AG09309 (cell line): Measurements from ENCODE around the gene CAMK1D.

Source experiments
- DNase-seq: peaks from one replicate; pipeline ENCODE4 v3.0.0-alpha.2; 2010; ENCODE audit warnings: low read depth
- H3K4me3 ChIP-seq: 2 replicates; pipeline ENCODE4 v1.5.1; 2011; ENCODE audit warnings: mild to moderate bottlenecking, low read depth, low read length, moderate library complexity; ENCODE audit not compliant: control insufficient read depth
- CTCF ChIP-seq: IDR thresholded peaks from 2 replicates; pipeline ENCODE4 v1.5.1; 2011; ENCODE audit warnings: mild to moderate bottlenecking, low read depth, low read length, inconsistent platforms; ENCODE audit not compliant: insufficient read depth, control insufficient read depth; ENCODE audit errors: missing control alignments

CAMK1D gene

GRCh38 chr10:12484941-12485805 lies 135.8 kb downstream of the CAMK1D start:
- H3K4me3 ChIP-seq, result no peak overlapping the region
- no peak for TF ChIP-seq CTCF

GRCh38 chr10:12487366-12487765 lies 138.0 kb downstream of the CAMK1D start:
- H3K4me3 ChIP-seq, result no peak overlapping the region
- TF ChIP-seq CTCF, result no peak
- DNase-seq, result no peak

More at GRCh38 chr10:12484941-12485805, 135.8 kb downstream of the CAMK1D start:
- DNase-seq, result no peak

- no peak for TF ChIP-seq CTCF
- DNase-seq, result no peak
- H3K4me3 ChIP-seq, result no peak overlapping the region
Measured at GRCh38 chr10:12488626-12489025, 139.3 kb downstream of the CAMK1D start.

GRCh38 chr10:12489357-12489756 lies 140.0 kb downstream of the CAMK1D start:
- DNase-seq, result no peak

GRCh38 chr10:12489806-12490205 lies 140.5 kb downstream of the CAMK1D start:
- DNase-seq, result no peak
- no peak overlapping the region for H3K4me3 ChIP-seq
- TF ChIP-seq CTCF, result no peak

More at GRCh38 chr10:12489357-12489756, 140.0 kb downstream of the CAMK1D start:
- H3K4me3 ChIP-seq, result no peak overlapping the region
- TF ChIP-seq CTCF, result no peak

- TF ChIP-seq CTCF, result no peak
- H3K4me3 ChIP-seq, result no peak overlapping the region
- DNase-seq, result no peak
Measured at GRCh38 chr10:12490963-12491362, 141.6 kb downstream of the CAMK1D start.
